ENCODE measurements around the gene PHKB.

The PHKB gene

GRCh38 chr16:47697826-47698225 is 236.7 kb downstream of the PHKB start:
- DNase-seq (ENCODE audit: low spot score), result no peak
- TF ChIP-seq CTCF (IDR thresholded peaks at IDR 0.05; ENCODE audit: borderline replicate concordance, control extremely low read depth, extremely low read depth, insufficient read depth, missing control alignments), result no peak
- in situ Hi-C loops (cut with MboI; ENCODE audit: low sequenced_read_pairs, unreplicated experiment), result no loop called here

DNA sequence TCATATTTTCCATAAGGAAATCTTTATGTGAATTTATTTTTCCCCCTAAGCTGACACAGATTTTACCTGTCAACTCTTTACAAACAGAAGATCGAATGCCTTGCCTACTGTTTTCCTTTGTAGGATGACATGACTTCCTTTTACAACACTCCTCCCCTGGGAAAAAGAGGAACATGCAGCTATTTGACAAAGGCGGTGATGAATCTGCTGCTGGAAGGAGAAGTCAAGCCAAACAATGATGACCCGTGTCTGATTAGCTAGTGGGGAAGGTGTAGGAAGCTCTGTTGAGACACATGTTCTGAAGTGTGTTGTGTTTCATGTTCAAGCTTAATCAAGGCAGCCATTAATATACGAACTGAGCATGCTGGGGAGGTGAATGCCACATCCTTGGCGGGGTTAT is 238.0 kb downstream of the PHKB start:
- in situ Hi-C loops (cut with MboI; ENCODE audit: low sequenced_read_pairs, unreplicated experiment), result no loop called here
- DNase-seq (ENCODE audit: low spot score), result no peak
- TF ChIP-seq CTCF (IDR thresholded peaks at IDR 0.05; ENCODE audit: borderline replicate concordance, control extremely low read depth, extremely low read depth, insufficient read depth, missing control alignments), result no peak

DNA sequence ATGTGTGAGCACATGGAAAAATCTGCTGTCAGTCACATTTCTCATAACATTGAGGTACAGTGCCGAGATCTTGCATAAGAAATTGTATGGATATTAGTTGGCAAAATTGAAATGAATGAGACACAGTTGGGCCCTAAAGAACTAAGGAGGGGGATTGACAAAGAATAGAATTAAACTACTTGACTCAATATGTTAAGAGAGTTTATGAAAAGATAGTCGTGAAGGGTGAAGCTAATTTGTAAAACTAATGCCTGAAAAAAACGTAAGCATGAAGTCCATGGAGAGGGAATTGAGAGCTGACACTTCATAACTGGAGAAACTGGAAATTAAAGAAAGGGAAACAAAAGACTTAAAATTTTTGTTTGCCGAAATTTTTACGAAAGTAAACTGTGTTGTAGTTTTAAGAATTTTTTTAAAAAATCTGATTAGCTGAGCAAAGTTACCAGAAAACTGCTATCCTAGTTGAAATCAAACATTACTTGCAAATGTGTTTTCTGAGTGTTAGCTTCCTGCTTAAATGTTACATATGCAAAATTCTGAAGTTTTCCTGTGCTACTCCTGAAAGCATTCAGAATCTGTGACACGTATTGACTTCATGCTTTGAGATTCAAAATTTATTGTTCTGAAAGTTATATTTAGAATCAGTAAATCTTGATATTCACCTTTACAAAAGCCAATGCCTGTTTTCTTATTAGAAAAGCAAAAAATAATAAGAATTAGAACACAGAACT is 239.9 kb downstream of the PHKB start:
- no peak for TF ChIP-seq CTCF (IDR thresholded peaks at IDR 0.05; ENCODE audit: borderline replicate concordance, control extremely low read depth, extremely low read depth, insufficient read depth, missing control alignments)
- DNase-seq (ENCODE audit: low spot score), result no peak
- in situ Hi-C loops (cut with MboI; ENCODE audit: low sequenced_read_pairs, unreplicated experiment), result no loop called here

DNA sequence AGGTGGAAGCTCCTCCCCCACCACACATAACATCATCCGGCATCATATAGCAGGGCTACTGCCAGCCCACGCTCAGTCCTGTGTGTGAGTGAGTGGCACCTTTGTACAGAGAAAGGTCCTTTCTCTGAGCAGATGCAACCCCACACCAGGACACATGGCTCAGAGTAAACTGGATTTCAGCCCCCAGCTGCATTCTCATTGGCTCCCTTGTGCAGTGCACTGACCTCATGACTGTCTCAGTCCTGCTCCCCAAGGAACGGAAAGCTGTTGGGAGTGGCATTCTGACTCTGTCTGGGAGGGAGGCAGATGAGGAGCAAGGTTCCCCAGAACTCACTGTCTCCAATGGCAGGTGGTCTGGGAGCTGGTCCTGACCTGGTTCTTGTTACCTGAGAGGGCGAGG is 244.1 kb downstream of the PHKB start:
- in situ Hi-C loops (cut with MboI; ENCODE audit: low sequenced_read_pairs, unreplicated experiment), result no loop called here
- no peak for TF ChIP-seq CTCF (IDR thresholded peaks at IDR 0.05; ENCODE audit: borderline replicate concordance, control extremely low read depth, extremely low read depth, insufficient read depth, missing control alignments)
- no peak for DNase-seq (ENCODE audit: low spot score)

DNA sequence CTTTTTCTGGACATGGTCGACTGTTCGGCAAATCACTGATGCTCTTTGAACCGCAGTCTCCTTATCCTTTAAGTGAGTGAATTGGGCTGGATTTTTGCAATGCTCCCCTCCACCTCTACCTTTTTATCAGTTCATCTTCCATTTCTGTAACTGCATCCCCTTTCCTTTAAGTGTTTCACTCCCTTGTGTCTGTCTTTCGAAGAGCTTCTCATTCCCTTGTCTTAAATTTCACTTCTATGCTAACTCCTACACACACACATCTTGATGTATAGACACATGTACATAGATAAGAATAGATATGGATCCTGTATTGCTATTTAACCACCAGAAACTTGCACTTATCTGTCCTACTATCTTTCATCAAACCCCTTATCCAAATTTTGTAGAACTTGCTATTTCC is 250.7 kb downstream of the PHKB start:
- DNase-seq (ENCODE audit: low spot score), result no peak
- in situ Hi-C loops (cut with MboI; ENCODE audit: low sequenced_read_pairs, unreplicated experiment), result no loop called here
- no peak for TF ChIP-seq CTCF (IDR thresholded peaks at IDR 0.05; ENCODE audit: borderline replicate concordance, control extremely low read depth, extremely low read depth, insufficient read depth, missing control alignments)

DNA sequence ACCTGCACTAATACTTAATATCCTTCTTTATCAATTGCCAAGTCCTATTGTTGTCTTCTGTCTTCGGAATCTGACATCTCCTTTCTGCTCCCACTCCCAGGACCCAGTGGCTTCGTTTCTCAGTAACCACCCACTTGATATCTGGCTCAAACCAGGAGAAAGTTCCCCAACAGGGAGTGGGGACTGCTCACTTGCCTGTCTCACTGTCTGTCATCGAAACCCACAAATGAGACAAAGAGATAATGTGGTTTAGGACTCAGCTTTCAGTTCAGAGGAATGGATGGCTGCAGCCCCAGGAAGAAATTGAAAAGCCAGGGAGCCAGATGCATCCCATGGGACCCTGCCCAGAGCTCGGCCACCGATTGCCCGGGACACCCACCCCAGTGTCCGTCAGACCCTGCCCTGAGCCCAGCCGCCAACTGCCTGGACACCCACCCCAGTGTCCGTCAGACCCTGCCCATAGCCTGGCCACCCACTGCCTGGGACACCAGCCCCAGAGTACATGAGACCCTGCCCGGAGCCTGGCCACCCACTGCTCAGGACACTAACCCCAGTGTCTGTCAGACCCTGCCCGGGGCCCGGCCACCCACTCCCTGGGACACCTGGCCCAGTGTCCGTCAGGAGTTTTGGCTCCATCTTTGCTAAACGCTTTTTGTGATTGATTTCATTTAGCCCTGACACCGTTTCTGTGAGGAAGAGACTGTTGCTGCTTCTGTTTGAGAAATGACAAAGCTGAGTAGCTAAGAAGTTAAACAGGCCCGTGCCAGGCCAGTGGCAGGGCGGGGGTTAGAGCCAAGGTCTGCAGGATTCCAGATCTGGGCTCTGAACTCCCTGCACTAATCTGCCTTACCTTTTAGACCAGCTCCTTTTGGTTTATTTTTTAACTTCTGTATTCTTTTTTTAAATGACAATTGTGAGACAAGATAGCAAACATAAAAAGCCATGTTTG is 251.4 kb downstream of the PHKB start:
- TF ChIP-seq CTCF (IDR thresholded peaks at IDR 0.05; ENCODE audit: borderline replicate concordance, control extremely low read depth, extremely low read depth, insufficient read depth, missing control alignments), result no peak
- in situ Hi-C loops (cut with MboI; ENCODE audit: low sequenced_read_pairs, unreplicated experiment), result no loop called here
- no peak for DNase-seq (ENCODE audit: low spot score)
